ENCODE results near the gene FOXP1.

FOXP1 gene

GRCh38 chr3:71160785-71161546 is 422.6 kb downstream of the FOXP1 start:
- no peak for DNase-seq

- no peak for DNase-seq
Observed at GRCh38 chr3:71156062-71156665, 427.4 kb downstream of the FOXP1 start.

GRCh38 chr3:71154846-71155245 is 428.7 kb downstream of the FOXP1 start:
- no peak for DNase-seq

DNA sequence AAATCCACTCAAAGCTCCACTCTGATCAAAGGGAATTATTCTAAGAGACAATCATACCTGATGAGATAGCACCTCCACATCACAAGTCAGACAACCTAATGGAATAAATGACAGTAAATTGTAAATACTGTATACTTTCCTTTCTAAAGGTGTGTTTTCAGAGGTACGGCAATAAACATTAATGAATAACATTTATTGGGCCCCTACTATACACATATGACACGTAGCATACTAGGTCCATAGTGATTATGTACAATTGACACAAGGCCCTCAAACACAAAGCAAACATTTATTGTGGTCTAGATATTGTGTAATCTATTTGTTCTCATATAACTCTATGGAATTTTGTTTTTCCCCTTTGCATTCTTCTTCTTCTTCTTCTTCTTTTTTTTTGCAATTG is 429.8 kb downstream of the FOXP1 start:
- DNase-seq, result no peak

- no peak for DNase-seq
Observed at GRCh38 chr3:71152892-71153265, 430.6 kb downstream of the FOXP1 start.

- no peak for DNase-seq
Observed at GRCh38 chr3:71152039-71152891, 431.3 kb downstream of the FOXP1 start.

GRCh38 chr3:71149959-71150954 is 433.3 kb downstream of the FOXP1 start:
- peak; percentile 24 for DNase-seq

DNA sequence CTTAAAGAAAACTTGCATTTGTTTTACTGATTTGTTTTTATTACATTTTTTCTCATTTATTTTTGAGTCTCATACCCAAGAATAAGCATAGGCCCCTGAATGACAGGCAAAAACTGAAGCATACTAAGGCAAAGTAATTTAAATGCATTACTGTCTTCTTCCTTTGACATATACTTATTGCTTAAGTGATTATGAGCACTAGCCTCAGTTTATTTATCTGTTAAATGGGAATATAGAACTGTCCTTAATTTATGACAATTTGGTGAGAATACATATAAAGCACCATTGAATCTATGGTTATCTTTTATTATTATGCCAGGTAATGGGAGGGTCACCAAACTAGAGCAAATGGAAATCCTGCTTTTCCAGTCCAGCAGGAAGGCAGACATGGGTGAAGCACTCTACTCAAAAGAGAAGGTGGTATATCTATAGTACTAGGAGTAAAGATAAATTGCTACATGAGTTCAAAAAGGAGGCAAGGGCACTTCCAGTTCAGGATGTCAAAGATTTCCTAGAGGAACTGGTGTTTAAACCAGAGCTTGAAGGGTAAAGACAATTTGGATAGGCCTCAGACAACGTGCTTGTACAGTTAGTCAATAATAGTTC is 435.0 kb downstream of the FOXP1 start:
- DNase-seq, result no peak

DNA sequence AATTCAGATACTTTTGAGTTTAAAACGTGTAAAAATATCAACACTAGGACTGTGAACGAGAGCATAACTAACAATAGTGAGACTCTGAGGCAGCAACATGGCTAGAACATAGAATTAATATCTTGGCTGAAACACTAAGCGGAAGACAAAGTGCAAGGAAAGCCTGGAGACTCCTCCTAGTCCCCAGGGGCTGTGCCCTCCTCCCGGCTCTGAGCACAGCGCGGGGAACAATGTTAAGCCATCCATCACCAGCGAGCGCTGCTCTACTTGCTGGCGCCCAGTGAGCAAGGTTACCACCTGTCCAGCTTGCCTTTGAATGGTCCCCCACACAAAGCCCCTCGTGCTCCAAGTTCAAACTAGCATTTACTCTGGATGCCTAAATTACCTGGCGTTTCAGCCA is 436.9 kb downstream of the FOXP1 start:
- no peak for DNase-seq

- no peak for DNase-seq
Observed at GRCh38 chr3:71145954-71146353, 437.6 kb downstream of the FOXP1 start.

- DNase-seq, result no peak
Observed at GRCh38 chr3:71144525-71145253, 438.8 kb downstream of the FOXP1 start.

DNA sequence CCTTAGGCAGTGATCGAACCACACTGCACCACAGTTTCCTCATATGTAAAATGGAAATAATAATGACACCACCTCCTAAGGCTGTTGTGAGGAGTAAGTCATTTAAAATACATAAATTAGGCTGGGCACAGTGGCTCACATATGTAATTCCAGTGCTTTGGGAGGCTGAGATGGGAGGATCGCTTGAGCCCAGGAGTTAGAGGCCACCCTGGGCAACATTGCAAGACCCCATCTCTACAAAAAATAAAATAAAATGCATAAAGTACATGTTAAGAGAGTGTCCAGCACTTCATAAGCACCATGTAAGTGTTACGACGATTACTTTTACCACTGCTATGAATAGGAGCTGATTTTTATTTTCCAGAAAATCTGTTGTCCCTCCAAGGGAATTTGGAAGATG is 440.0 kb downstream of the FOXP1 start:
- DNase-seq, result no peak

- peak; percentile 65 for DNase-seq
Observed at GRCh38 chr3:71142441-71143161, 440.9 kb downstream of the FOXP1 start.

- DNase-seq, result no peak
Observed at GRCh38 chr3:71140477-71140876, 443.1 kb downstream of the FOXP1 start.

DNA sequence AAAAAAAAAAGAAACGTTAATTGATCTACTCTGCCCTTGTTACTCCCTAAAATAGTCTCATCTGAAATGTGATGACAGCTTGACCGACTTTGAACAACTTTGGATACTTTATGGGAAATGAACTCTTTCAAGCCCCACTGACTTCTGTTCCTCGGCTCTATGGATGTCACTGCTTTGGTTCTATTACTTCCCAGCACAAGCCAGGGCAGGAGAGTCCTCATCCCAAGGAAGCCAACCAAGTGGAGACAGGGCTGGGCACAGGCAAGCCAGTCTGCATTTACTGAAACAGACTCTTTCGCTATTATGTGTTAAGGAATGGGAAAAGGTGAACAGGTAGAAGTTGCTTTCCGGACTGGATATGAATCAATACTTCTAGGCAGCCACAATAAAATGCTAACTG is 444.0 kb downstream of the FOXP1 start:
- no peak for DNase-seq

DNA sequence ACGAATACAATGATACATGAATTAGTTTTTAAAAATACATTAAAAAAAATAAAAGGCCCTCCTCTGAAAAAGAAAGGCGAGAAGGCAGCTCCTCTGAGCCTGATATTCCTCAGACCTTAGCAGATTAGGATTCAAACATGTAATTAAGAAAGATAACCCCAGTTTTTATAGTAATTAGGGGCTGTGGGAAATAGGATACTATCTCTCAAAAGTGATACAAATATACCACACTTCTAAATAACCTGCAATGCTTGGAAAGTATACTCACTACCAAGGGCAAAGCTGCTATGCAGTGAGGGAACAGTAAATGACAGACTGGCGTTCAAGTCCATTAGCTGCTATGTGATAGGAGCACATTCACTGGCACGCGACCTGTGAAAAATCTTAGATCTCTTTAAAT is 445.1 kb downstream of the FOXP1 start:
- DNase-seq, result no peak

GRCh38 chr3:71136276-71136675 is 447.3 kb downstream of the FOXP1 start:
- no peak for DNase-seq

- no peak for DNase-seq
Observed at GRCh38 chr3:71135373-71136088, 448.0 kb downstream of the FOXP1 start.

DNA sequence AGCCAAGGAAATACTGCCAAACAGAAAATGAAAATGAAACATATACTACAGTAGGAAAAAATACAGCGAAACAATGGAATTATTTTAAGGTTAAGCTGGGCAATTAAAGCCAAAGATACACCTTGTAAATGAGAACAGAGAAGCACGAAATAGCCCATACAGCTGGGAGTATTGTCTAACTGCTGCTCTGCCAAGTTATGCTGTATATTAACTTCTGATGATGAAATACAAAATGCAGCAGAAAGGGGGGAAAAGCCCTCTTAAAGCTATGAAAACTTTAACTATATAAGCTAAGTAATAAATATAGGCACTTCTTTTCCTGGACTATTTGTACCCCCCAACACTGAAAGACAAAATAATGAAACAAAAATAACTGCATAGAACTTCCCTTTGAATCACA is 449.0 kb downstream of the FOXP1 start:
- DNase-seq, result no peak

GRCh38 chr3:71133865-71134264 is 449.7 kb downstream of the FOXP1 start:
- no peak for DNase-seq
